ENCODE data around the gene TTC9B.

GRCh38 chr19:40236026-40236355 is 17.8 kb upstream of the TTC9B start:
- TF ChIP-seq CTCF (IDR thresholded peaks at IDR 0.05; ENCODE audit: low read depth, low read length) (no peak), POLR2A (IDR thresholded peaks at IDR 0.05; ENCODE audit: extremely low read depth, insufficient read length) (no peak), MYC (IDR thresholded peaks at IDR 0.05; ENCODE audit: low read depth, low read length) (no peak)
